ENCODE results near the gene DGKQ.

DGKQ gene

DNA sequence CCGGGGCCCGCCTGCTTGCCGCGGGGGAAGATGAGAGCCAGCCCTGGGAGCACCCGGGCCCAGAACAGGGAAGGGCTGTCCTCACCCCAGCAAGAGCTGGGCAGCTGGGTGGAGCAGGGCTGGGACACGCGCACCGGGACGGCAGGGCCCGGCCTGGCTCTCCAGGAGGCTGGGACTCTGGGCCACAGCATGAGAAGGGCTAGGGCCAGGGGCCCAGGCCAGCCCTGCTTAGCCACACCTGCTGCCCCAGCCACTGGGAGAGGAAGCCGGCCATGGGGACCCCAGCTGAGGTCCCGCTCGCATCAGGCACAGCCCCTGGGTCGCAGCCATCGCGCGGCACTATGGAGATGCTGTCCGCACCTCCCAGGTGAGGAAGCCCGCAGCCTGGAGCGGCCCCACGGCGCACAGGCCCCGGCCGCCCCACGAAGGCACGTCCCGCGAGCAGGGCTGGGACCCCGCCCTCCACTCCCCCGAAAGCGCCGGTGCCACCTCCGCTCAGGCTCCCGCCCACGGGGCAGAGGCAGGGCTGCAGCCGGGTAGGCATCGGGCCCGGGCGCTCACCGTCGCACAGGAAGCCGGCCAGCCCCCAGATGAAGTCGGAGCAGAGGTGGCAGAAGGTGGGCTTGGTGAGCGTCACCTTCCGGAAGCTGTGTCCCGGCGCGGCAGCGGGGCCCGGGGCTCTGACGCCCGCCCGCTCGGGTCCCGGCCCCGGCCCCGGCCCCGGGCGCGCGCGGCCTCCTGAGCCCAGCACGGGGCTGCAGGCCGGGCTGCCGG lies 531 bp downstream of the DGKQ start:
- no peak for DNase-seq (ENCODE audit: low spot score)

DNA sequence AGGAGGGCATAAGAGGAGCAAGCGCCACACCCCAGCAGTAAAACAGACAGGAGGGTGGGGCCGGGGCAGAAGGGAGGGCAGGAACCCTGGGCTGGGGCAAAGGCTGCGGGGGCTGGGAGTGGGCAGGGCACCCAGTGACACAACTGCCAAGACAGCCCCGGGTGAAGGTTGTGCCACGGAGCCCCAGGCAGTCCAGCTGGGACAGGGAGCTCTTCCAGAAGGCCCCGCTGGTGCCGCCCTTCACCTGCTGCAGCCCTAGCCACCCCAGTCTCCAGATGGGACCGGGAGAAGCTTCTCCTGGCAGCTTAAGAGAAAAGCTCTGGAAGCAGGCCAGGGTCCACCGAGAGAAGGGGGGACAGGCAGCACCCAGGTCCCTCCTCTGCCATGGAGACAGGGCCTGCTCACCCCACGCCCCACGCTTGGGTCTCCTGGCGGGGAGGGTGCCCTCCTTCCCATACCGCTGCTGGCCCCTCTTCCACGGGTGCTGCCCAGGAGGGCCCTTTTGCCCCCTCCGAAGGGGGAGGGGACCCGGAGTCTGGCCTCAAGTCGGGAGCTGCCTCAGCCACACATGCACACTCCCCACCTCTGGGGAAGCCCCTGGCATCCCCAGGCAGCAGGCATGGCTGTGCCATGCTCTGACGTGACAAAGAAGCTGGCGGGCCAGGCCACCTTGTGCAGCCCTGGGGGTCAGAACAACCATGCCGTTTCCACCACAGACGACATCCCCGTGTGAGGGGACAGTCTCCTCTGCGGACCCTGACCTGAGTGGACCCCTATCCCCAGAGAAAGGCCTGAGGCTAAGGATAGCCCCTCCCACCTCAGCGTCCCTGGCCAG lies 1.5 kb downstream of the DGKQ start:
- no peak for DNase-seq (ENCODE audit: low spot score)

DNA sequence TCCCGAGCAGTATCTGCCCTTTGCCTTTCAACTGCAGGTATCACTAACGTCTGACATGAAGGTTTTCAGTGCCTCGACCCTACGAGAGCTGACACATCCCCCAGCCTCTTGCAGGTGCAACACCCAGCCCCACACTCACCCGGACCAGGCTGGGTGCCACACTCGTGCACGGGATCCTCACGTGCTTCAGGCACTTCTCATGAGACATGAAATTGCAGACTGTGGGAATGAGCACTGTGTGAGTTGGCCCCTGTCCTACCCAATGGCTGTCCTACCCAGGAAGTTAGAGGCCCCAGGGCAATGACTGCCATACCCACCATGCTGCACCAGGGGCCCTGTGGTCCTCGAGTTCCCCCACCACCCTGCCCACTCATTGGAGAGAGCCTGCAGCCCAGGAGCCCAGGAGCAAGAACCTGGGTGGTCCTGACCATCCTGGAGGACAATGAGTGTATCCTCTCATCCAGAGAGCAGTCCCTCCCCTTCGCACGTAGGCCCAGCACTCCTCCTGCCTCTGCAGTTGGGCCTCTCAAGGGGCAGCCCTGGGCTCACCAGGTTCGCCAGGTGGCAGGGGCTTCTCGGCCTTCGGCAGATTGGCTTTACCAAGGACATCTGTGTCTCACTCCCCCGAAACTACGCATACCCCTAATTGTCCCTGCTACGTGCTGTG lies 2.4 kb downstream of the DGKQ start:
- no peak for DNase-seq (ENCODE audit: low spot score)

DNA sequence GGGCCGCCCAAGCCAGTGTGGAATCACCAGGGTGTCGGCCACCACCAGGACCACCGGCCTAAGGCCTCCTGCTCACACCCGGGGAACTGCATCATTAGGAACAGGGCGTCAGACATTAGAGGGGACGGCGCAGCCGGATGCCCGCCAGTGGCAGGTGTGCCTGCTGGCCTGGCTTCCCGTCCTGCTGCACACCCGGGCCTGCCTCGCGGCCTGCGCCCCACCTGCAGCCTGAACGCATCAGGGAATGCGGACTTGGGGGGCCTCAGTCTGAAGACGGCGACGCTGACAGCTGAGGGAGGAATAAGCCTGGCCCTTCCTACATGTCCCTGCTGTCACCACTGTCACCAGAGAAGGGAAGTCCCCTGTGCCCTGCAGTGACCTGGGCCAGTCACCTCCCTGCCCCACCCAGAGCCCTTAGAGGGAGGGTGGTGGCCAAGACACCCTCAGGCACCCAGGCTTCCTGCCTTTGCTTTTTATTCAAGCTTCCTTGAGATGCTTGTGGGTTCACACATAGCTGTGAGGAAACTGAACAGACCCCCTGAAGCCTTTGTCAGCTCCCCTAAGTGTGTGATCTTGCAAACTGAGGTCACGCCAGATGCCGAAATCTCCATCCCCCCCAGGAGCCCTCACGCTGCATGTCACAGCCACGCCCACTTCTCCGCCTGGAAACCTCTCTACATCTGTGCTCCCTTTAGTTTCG lies 3.2 kb downstream of the DGKQ start:
- no peak for DNase-seq (ENCODE audit: low spot score)

DNA sequence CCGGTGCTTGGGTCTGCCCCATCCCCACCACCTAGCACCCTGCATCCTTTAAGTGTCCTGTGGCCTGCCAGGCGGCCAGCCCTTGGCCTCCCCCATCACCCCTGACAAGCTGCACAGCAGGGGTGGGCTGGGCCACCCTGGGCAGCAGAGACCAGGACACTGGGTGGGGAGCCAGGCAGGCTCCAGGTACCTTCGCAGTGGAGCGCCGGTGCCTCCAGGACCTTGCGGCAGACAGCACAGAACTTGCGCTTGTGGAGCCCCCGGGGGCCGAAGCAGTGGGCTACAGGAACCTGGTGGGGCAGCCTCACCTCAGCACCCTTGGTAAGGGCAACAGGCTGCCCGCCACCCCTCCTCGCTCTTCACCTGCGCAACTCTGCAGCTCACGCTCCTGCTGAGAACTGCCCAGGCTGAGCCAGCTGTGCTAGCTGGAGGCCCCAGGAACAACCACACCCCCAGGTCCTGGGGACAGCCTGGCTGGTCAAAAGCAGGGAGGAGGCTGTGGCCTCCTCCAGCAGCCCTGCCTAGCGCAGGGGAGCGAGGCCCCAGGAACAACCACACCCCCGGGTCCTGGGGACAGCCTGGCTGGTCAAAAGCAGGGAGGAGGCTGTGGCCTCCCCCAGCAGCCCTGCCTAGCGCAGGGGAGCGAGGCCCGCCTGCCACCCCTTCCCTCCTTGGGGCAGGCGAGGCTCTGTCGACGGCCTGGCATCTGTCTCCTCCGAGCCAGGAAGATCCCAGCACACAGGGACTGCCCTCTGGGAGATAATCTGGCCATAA lies 4.6 kb downstream of the DGKQ start:
- no peak for DNase-seq (ENCODE audit: low spot score)

DNA sequence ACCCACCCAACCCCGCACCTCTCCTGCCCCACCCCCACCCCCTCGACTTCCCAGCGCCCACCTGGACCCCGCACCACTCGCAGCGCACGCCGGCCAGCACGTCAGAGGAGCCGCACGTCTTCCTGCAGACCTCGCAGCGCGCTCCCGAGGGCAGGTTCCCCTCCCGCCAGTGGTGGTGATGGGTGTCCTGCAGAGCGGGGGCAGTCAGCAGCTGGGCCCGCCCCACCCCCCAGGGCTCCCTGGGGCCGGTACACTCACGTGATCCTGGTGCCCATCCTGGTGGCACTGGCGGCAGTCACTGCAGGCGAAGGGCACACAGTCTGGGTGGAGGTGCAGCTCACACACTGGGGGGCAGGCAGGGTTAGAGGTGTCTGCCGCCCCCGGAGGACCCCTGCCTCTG lies 5.1 kb downstream of the DGKQ start:
- DNase-seq (ENCODE audit: low spot score), result no peak

DNA sequence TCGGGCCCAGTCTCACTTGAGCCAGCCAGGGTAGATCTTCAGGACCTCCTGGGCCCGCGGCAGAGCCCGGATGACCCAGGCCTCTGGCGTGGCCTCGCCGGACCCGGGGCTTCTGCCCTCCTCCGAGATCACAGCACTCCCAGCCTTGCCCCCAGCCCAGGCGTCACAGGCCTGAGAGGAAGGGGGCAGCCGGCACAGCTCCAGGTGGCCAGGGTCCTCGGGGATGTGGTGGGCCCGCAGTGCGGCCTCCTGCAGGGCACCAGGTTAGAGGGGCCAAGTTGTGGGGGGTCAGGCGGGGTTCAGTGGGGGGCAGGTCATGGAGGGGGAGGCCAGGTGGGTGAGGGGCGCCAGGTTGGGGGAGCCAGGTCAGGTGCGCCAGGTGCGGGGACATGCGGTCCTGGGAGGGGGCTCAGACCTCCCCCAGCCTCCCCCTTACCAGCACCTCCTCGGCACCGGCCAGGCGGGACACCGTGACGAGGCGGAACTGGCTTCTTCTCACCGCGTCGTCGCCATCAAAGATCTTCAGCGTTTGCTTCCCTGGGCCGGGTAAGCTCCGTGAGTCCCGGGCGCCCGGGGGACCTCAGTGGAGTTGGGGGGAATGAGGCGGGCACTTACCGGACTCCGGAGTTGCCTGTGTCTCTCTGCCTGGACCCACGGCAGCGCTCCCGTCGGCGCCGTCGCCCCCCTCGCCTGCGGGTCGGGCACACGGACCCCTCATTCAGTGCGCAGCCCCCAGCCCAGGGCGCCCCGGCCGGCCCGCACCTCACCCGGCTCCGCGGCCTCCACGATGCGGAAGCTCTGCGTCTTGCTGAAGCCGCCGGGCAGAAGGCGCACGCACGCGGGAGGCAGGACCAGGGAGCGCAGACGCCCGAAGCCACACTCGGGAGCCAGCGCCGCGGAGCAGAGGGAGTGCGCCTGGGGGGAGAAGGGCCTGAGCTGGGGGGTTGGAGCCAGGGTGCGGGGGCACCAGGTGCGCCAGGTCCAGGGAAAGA lies 6.0 kb downstream of the DGKQ start:
- no peak for DNase-seq (ENCODE audit: low spot score)

DNA sequence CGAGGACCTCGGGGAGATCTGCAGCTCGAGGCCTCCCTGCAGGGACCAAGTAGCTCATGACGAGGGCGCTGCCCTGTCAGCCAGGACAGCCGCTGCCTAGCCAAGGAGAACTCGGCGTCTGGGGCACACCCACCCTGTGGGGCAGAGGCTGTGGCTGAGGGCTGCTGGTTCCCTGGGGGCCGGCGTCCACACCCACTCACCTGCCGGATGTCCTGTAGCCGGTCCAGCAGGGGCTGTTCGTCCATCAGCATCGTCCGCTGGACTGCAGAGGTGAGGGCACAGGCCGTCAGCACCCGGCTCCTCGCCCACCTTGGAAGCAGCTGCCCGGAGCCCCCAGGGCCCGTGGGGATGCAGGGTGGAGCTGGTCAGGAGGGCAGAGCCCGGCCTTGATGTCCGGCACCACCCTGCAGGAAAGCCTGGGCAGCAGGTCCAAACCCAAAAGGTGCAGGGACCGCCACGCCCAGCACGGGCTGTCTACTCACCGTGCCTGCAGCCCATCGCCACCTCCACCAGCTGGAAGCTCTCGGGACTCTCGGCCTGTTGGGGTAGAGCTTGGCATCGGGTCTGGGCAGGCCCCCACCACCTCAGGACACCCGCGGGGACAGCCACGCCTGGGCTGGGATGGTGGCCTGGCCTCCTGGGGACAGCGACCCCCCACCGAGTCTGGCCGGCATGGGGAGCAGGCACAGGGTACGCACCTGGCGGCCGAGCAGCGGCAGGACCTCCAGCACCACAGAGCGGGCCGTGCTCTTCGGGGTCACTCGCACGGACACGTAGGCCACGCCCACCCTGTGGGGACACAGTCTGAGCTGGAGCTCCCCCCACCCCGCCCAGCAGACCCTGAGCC lies 6.9 kb downstream of the DGKQ start:
- no peak for DNase-seq (ENCODE audit: low spot score)

DNA sequence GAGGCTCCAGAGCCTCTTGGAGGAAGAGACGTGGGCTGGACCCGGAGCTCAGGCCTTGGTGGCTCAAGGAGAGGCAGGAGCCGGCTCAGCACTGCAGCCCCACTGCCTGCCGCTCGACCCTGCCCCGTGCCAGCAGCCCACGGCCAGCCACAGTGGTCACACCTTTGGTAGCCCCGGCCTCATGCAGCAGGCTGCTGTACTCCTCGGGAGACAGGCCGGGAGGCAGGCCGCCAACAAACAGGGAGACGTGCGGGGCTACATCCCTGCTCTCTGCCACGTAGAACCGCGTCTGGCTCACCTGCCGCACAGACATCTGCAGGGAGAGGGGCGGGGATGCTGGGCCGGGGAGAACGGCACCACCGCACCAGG lies 7.6 kb downstream of the DGKQ start:
- DNase-seq (ENCODE audit: low spot score), result no peak

DNA sequence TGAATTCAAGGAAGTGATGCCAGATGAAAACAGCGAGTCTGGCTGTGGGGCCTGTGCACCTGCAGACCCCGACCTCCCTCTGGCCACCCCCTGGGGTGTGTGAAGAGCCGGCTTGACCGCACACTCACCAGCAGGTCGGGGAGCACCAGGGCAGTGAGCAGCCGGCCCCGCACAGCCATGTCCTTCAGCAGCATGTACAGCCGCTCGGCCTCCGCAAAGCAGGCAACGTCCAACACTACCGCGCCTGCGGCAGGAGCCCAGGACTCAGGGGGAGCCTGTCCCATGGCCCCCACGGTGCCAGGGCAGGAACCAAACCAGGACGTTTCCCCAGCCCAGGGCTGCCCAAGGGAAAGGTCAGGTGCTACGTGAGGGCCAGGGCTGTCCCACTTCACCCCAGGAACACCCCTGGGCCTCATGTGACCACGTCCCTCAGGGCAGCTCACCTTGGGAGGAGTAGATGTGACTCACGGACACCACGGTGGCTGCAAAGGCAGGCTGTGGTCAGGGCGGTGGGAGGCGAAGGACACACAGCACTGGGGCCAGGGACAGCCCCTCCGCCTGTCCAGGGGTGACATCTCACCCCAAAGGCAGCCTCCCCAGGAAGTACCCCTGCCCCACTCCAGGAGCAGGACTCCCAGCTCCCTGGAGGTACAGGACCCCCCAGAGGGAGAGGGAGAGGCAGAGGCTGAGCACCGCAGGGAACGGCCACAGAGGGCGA lies 8.2 kb downstream of the DGKQ start:
- no peak for DNase-seq (ENCODE audit: low spot score)

DNA sequence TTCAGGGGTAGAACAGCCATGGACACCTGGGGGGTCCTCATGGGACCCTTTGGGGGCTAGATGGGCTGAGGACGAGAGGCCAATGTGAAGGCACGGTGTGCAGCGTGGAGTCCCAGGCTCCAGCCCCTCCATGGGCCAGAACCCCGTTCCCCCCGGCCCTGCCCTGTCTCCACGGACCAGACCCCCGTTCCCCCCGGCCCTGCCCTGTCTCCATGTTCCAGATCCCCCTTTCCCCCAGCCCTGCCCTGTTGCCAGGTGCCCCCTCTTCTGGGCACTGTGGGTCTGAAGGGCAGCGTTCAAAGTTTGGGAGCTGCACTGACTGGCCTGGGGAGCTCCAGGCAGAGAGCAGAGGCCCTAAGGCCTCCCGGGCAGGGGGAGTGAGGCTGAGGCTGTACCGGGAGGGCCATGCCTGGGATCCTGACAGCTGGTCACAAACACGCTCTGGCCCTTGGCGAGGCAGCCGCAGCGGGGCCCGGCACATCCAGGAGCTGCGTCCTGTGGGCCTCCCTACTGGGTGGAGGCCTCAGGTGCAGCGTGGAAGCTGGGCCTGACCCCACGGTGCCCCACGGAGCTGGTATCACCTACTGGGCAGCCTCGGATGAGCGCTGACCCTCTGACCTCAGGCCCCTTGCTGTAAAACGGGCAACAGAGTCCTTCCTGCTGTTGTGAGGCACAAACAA lies 8.9 kb downstream of the DGKQ start:
- no peak for DNase-seq (ENCODE audit: low spot score)

DNA sequence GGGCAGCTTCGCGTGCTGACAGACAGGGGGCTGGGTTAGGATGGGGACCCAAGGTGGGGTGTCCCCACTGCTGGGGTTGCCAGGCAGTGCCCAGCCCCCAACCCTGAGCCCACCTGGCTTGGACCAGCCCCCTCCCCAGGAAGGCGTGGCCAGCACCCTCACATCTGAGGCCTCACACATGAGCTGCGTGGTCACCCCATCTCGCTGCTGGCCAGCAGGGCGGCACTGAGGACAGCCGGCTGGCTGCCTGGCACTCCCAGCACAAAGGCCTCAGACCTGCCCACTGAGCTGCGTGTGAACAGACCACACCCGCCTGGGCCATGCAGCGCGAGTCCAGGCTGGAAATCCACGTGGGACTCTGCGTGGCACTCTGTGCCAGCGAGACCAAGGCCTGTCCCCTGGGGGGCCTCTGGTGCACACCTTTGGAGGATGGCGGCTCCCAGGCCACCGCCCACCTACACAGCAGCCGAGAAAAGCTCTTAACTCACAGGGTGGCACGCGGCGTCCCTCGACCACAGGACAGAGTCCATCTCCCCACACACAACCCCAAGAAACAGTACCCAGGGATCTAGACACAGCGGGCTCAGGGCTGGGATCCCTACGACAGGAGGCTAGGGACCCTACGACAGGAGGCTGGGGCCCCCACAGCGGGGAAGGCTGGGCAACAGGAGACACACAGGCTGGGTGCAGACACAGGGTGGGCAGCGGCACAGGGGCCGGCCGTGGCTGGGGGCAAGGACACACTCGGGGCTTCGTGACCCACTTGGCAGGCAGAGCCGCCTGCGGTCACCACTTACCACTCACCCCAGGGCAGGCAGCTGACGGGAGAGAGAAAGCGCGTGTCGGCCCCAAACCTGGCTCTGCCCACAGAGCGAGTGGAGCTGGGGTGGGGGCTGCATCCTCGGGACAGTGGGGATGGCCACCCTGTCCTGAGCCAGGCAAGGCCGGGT lies 9.8 kb downstream of the DGKQ start:
- DNase-seq (ENCODE audit: low spot score), result no peak

DNA sequence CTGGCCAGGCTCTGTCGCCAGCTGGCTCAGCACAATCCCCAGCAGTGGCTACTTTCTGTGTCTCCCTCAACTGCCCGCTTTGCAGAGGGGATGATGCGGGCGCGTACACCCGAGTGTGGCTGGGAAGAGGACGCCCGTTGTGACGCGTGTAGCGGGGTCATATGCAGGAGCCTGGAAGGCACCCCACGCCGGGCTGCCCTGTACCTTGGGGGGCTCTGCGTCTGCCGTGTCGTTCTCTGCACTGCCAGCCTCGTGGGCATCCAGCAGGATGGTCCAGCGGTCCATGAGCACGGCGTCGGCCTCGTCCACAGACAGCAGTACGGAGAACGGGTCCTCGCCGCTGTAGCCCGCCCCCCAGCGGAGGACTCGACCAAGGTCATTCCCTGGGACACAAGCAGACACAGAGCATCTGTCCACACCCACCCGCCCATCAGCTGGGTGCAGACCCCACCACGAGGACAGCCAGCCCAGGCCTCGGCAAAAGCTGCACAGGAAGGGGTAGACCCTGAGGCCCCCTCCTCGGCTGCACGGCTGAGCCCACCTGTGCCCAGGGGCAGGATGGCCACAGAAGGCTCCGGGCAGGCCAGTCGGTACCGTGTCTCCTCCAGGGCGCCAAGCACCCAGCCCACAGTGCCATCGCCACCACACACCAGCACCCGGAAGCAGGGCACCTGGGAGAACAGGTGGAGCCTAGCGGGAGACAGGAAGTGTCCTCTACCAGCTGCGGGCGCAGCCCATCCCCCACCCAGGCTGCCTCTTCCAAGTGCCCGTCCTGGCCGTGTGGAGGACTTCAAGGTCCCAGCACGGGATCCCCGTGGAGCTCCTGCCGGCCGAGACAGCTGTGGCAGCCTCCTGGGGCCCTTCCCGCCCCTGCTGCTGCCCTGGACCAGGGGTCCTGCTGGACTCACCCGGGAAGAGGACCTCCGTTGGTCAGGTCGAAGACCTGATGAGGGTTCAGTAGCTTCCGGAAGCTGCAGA lies 10.8 kb downstream of the DGKQ start:
- DNase-seq (ENCODE audit: low spot score), result no peak

DNA sequence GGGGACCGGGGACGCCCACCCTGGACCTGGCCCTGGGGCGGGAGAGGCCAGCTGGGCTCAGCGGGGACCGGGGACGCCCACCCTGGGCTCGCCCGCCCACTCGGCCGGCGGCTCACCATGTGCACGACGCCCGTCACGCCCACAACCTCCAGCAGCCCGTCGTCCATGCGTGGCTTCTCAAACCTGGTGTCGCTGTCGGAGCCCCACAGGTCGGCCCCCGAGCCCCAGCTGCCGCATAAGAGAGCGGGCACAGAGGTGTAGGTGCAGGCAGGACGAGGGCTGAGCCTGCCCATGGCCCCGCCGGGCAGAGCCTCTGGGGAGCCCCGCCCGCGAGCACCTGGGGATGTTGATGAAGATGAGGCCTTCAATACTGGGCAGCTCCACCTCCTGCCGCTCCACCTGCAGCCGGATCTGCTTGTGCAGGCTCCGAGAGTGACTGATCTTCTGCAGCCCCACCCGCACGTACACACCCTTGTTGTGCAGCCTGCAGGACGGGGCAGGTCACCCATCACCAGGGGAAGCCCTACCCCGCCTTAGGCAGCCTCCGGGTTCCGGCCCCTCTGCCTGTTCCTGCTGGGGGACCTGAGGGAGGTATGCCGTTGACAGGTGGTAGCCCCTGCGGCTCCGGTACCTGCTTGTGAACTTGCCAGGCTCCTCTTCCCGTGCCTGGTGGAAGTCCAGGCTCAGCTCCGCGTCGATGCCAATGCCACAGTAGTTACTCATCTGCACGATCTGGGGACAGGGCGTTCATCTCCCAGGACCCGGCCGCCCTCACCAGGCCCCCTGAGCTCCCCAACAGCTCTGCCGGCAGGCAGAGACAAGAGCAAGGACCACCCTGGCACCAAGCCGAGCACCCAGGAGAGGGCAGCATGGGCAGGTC lies 11.8 kb downstream of the DGKQ start:
- DNase-seq (ENCODE audit: low spot score), result no peak
